ENCODE data around the gene CDRT15L2.
"Not testable (repeated sequence)": the region's sequence is repeated elsewhere in the genome, so short reads cannot be mapped to it uniquely, and the experiment has no call there.

DNA sequence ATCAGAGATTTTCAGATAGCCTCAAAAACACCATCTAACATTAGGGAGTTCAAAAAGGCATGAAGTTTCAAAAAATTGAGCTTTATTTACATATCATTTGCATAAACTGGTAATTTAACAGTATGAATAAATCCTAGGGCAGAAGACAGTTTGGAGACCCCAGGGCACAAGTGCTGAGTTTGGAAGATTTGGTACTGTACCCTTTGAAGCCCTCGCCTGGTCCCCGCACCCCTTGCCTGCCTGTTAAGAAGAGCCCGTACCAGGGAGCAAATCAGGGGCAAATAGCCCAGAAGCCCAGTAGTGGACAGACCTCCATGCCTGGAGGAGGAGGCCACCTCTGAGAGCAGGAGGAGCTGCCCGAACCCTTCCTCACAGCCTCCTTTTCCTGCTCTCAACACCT lies 24.8 kb upstream of the CDRT15L2 start:
- TF ChIP-seq, protein P1, sequence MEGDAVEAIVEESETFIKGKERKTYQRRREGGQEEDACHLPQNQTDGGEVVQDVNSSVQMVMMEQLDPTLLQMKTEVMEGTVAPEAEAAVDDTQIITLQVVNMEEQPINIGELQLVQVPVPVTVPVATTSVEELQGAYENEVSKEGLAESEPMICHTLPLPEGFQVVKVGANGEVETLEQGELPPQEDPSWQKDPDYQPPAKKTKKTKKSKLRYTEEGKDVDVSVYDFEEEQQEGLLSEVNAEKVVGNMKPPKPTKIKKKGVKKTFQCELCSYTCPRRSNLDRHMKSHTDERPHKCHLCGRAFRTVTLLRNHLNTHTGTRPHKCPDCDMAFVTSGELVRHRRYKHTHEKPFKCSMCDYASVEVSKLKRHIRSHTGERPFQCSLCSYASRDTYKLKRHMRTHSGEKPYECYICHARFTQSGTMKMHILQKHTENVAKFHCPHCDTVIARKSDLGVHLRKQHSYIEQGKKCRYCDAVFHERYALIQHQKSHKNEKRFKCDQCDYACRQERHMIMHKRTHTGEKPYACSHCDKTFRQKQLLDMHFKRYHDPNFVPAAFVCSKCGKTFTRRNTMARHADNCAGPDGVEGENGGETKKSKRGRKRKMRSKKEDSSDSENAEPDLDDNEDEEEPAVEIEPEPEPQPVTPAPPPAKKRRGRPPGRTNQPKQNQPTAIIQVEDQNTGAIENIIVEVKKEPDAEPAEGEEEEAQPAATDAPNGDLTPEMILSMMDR (IDR thresholded peaks at IDR 0.05): not testable (repeated sequence)
- TF ChIP-seq POLR2A (IDR thresholded peaks at IDR 0.05): not testable (repeated sequence)

All from ovary (tissue), 3 donors.